ENCODE data around the gene TEDC2. TPM values are rescaled to one million over a fixed set of nuclear protein-coding genes. Genes with fewer than 3 reads are reported as not detected.

Gene TEDC2
- total and polyA plus RNA-seq, 3 experiments from 2014 or later = 0.56 to 34.2 (median 32.1) TPM

DNA sequence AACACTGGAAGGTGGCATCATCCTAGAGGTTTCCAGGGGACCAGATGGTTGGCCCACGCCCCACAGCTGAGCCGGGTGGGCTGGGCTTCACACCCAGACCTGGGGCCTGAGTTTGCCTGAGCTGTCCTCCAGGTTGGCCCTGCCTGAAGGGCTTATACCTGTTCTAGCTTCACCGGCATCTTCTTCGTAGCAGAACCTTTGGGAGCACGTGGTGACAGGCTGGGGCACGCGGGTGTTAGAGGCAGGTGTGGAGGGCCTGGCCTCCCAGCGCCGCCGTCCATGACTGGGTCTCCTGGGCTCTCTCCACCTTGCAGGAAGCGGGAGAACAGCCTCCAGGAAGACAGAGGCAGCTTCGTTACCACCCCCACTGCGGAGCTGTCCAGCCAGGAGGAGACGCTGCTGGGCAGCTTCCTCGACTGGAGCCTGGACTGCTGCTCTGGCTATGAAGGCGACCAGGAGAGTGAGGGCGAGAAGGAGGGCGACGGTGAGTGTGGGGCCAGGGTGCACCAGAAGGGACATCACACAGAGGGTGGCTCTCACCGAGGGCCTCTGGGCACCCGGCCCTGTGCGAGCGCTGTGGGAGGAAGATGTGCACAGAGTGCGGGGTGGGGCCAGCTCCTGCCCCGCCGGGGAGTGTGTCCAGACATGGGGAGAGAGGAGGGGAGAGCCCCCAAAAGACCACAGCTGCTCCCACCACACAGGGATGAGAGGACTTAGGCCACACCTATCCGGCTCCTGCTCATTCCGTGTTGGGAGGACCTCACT, 4.6 kb upstream of the TEDC2 start:
- ChIA-PET CTCF (no interaction called here), POLR2A (interaction anchor here (0.6 to 0.7 kb wide), 3 partner anchors 16 to 593 kb away, joined by 3 to 7 read pairs (median 3); partner anchors contain the start of gene NTN3)
- H3K9me3 ChIP-seq (ENCODE audit: low read length) = no peaks in the 10 kb centered on the region
- no peak overlapping the region for H3K27ac ChIP-seq (ENCODE audit: low read depth, low read length)
- peaks cover 4 to 10% (median 5%) of the 10 kb centered on the region in 3 donors for H3K4me1 Mint-ChIP-seq
- H3K4me1 ChIP-seq (ENCODE audit: insufficient read depth, low read length) = peaks cover 6% of the 10 kb centered on the region
- H3K9me3 Mint-ChIP-seq = no peaks in the 10 kb centered on the region
- H3K36me3 Mint-ChIP-seq = peaks cover 0 to 13% (median 4%) of the 10 kb centered on the region in 3 donors
- H3K4me3 ChIP-seq (ENCODE audit: low read length) = no peak overlapping the region
- H3K36me3 ChIP-seq (ENCODE audit: insufficient read depth, low read length) = no peaks in the 10 kb centered on the region
- no peak overlapping the region for H3K4me3 Mint-ChIP-seq
- no peak for DNase-seq
- no peaks in the 10 kb centered on the region for H3K27me3 Mint-ChIP-seq
- H3K27me3 ChIP-seq (ENCODE audit: insufficient read depth, low read length, poor library complexity, severe bottlenecking) = no peaks in the 10 kb centered on the region
- H3K27ac Mint-ChIP-seq = no peak overlapping the region

DNA sequence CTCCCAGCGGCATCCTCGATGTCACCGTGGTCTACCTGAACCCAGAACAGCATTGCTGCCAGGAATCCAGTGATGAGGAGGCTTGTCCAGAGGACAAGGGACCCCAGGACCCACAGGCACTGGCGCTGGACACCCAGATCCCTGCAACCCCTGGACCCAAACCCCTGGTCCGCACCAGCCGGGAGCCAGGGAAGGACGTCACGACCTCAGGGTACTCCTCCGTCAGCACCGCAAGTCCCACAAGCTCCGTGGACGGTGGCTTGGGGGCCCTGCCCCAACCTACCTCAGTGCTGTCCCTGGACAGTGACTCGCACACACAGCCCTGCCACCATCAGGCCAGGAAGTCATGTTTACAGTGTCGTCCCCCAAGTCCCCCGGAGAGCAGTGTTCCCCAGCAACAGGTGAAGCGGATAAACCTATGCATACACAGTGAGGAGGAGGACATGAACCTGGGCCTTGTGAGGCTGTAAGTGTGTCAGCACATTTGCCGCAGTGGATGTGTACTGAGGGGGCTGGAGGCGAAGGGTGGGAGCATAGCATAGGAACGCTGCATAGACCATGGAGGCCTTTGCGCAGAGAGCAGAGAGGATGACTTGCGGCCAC, 3.3 kb upstream of the TEDC2 start:
- Mint-ChIP-seq H3K4me1 (peaks cover 4 to 10% (median 5%) of the 10 kb centered on the region in 3 donors), H3K27ac (peak overlapping the region in 1 of 8 donors; percentile 43)

DNA sequence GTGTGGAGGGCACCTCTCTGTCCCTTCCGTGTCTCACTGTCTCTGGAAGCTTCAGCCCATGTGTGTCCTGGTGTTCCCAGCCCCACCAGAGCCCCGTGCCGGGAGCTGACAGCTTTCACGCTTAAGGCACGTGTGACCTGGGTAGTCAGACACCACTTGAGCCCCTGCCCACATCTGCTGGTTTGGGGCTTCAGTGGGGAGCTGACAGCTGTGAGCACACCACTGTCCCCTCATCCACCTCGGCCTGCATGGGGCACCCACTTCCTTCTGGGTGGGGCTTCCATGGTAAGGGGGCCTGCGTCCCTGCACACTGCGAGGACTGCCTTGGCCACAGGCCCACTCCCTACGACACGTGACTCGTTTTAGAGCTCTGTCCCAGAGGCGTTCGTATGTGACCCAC, 2.6 kb upstream of the TEDC2 start:
- H3K27ac ChIP-seq (ENCODE audit: low read depth, low read length) = no peak overlapping the region
- H3K27me3 ChIP-seq (ENCODE audit: insufficient read depth, low read length, poor library complexity, severe bottlenecking) = no peaks in the 10 kb centered on the region
- peaks cover 11% of the 10 kb centered on the region for H3K4me1 ChIP-seq (ENCODE audit: insufficient read depth, low read length)
- H3K4me3 ChIP-seq (ENCODE audit: low read length) = no peak overlapping the region
- POLR2A ChIA-PET = no interaction called here
- H3K9me3 ChIP-seq (ENCODE audit: low read length) = no peaks in the 10 kb centered on the region
- no peak overlapping the region for H3K4me3 Mint-ChIP-seq
- no peak for DNase-seq
- CTCF ChIA-PET = no interaction called here
- no peaks in the 10 kb centered on the region for H3K36me3 ChIP-seq (ENCODE audit: insufficient read depth, low read length)
- peaks cover 0 to 7% (median 4%) of the 10 kb centered on the region in 3 donors for H3K36me3 Mint-ChIP-seq
- H3K9me3 Mint-ChIP-seq = no peaks in the 10 kb centered on the region
- H3K27me3 Mint-ChIP-seq = no peaks in the 10 kb centered on the region
- peaks cover 4 to 10% (median 5%) of the 10 kb centered on the region in 3 donors for H3K4me1 Mint-ChIP-seq
- peak overlapping the region in 1 of 8 donors; percentile 41 for H3K27ac Mint-ChIP-seq

More for the DNA sequence above, 3.3 kb upstream of the TEDC2 start:
- no peak overlapping the region for H3K27ac ChIP-seq (ENCODE audit: low read depth, low read length)
- ChIA-PET CTCF (no interaction called here), POLR2A (no interaction called here)
- no peaks in the 10 kb centered on the region for H3K36me3 ChIP-seq (ENCODE audit: insufficient read depth, low read length)
- no peak overlapping the region for H3K4me3 ChIP-seq (ENCODE audit: low read length)
- H3K27me3 Mint-ChIP-seq = no peaks in the 10 kb centered on the region
- peaks cover 11% of the 10 kb centered on the region for H3K4me1 ChIP-seq (ENCODE audit: insufficient read depth, low read length)
- H3K9me3 ChIP-seq (ENCODE audit: low read length) = no peaks in the 10 kb centered on the region
- H3K27me3 ChIP-seq (ENCODE audit: insufficient read depth, low read length, poor library complexity, severe bottlenecking) = no peaks in the 10 kb centered on the region
- peaks cover 0 to 9% (median 4%) of the 10 kb centered on the region in 3 donors for H3K36me3 Mint-ChIP-seq
- peak overlapping the region in 2 of 7 donors; percentile 13 to 49 for H3K4me3 Mint-ChIP-seq
- no peaks in the 10 kb centered on the region for H3K9me3 Mint-ChIP-seq
- DNase-seq = no peak

DNA sequence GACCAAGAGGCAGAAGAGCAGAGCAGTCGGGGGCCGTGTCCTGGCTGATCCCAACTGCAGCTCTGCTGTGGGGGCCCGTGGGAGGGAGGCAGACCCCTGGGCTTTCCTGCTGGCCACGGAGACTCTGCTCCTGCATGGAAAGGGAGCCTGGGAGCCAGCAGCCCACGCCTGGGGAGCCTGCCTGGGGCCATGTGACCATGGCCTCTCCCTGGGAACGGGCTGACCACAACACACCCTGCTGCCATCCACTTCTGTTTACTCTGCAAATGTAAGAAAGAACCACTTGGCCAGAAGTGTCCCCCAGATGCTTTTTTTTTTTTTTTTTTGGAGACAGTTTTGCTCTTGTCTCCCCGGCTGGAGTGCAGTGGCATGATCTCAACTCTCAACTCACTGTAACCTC, 2.0 kb upstream of the TEDC2 start:
- no peaks in the 10 kb centered on the region for H3K9me3 Mint-ChIP-seq
- Histone ChIP-seq H3K36me3 (ENCODE audit: insufficient read depth, low read length) (no peaks in the 10 kb centered on the region), H3K27me3 (ENCODE audit: insufficient read depth, low read length, poor library complexity, severe bottlenecking) (no peaks in the 10 kb centered on the region), H3K9me3 (ENCODE audit: low read length) (no peaks in the 10 kb centered on the region), H3K4me1 (ENCODE audit: insufficient read depth, low read length) (peaks cover 11% of the 10 kb centered on the region), H3K27ac (ENCODE audit: low read depth, low read length) (no peak overlapping the region), H3K4me3 (ENCODE audit: low read length) (no peak overlapping the region)
- H3K4me1 Mint-ChIP-seq = peaks cover 4 to 10% (median 5%) of the 10 kb centered on the region in 3 donors
- CTCF ChIA-PET = no interaction called here
- peak overlapping the region in 1 of 7 donors; percentile 29 for H3K4me3 Mint-ChIP-seq
- DNase-seq = no peak
- no peaks in the 10 kb centered on the region for H3K27me3 Mint-ChIP-seq
- H3K36me3 Mint-ChIP-seq = peaks cover 0 to 4% (median 2%) of the 10 kb centered on the region in 3 donors
- POLR2A ChIA-PET = no interaction called here
- H3K27ac Mint-ChIP-seq = peak overlapping the region in 1 of 8 donors; percentile 62

DNA sequence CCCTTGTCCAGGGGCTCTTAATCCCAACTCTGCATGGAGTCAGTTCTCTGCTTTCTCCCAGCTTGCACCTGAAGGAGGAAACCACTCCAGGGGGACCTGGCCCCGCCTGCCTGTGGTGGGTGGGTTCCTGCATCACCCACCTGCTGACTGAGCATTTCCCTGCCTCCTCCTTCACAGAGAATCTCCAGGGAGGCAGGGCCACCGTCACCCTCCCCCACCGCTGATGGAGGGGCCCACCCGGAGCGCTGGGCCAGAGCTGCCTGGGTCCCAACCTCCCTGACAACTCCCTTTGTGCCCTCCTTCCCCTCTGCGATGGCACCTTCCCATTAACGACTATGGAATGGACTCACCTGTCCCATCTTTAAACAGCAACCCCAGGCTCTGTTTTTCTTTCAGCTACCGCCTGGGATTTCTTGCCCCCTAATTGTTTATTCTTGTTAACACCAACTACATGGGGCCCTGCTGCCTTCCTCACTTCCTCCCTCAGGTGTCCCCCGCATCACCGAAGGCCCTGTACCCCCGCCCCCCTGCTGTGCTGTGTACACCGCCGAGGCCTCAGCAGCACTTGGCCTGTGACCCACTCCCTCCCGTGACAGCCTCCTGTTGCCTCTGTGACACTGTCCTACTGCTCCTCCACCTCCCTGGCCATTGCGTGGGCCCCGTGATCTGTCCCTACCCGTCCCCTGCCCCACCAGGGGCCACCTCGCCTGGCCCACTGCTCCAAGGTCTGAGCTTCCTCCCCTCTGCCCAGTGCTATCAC, 842 bp upstream of the TEDC2 start:
- Histone ChIP-seq H3K4me1 (ENCODE audit: insufficient read depth, low read length) (peaks cover 11% of the 10 kb centered on the region), H3K27ac (ENCODE audit: low read depth, low read length) (peak overlapping the region; percentile 61), H3K4me3 (ENCODE audit: low read length) (peak overlapping the region; percentile 83), H3K36me3 (ENCODE audit: insufficient read depth, low read length) (no peaks in the 10 kb centered on the region), H3K27me3 (ENCODE audit: insufficient read depth, low read length, poor library complexity, severe bottlenecking) (no peaks in the 10 kb centered on the region), H3K9me3 (ENCODE audit: low read length) (no peaks in the 10 kb centered on the region)
- Mint-ChIP-seq H3K4me3 (peak overlapping the region; percentile 81 to 91 (median 83)), H3K4me1 (peaks cover 4 to 10% (median 5%) of the 10 kb centered on the region in 3 donors), H3K36me3 (no peaks in the 10 kb centered on the region), H3K9me3 (no peaks in the 10 kb centered on the region), H3K27ac (peak overlapping the region in 5 of 8 donors; percentile 30 to 90 (median 86)), H3K27me3 (no peaks in the 10 kb centered on the region)
- CTCF ChIA-PET = interaction anchor here (1.0 to 1.8 kb wide), 4 partner anchors 15 to 208 kb away, joined by 3 to 7 read pairs (median 4); partner anchors contain the start of genes CCNF, ECI1 and TBC1D24
- POLR2A ChIA-PET = interaction anchor here (0.9 to 1.1 kb wide), 3 partner anchors 11 to 494 kb away, joined by 3 to 4 read pairs (median 3); partner anchors contain the start of genes RPS2 and TRAF7
- no peak for DNase-seq

DNA sequence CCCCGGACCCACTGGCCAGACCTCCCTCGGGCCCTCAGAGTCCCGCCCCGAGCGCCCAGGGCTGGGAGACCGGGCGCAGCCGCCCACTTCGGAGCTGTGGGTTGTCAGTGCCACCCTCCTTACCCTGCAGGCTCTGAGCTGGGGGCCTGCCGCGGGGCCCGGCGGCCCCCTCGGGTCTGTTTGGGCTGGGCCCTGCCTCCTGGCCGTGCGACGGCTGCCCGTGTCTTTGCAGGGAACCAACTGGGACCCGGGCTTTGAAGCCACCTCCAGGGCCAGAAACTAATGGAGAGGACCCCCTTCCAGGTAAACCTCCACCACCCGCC, 443 bp downstream of the TEDC2 start:
- Mint-ChIP-seq H3K4me1 (peaks cover 4 to 10% (median 5%) of the 10 kb centered on the region in 3 donors), H3K36me3 (no peaks in the 10 kb centered on the region), H3K4me3 (peak overlapping the region in 2 of 7 donors; percentile 19 to 65), H3K27ac (no peak overlapping the region), H3K27me3 (no peaks in the 10 kb centered on the region), H3K9me3 (no peaks in the 10 kb centered on the region)
- no peaks in the 10 kb centered on the region for H3K9me3 ChIP-seq (ENCODE audit: low read length)
- peak overlapping the region; percentile 83 for H3K4me3 ChIP-seq (ENCODE audit: low read length)
- ChIA-PET CTCF (interaction anchor here (1.0 to 1.8 kb wide), 4 partner anchors 14 to 209 kb away, joined by 3 to 7 read pairs (median 4); partner anchors contain the start of genes CCNF, ECI1 and TBC1D24), POLR2A (interaction anchor here (0.6 to 1.1 kb wide), 5 partner anchors 10 to 496 kb away, joined by 3 to 4 read pairs (median 3); partner anchors contain the start of genes GFER, RPS2 and TRAF7)
- no peak for DNase-seq
- H3K27me3 ChIP-seq (ENCODE audit: insufficient read depth, low read length, poor library complexity, severe bottlenecking) = no peaks in the 10 kb centered on the region
- peaks cover 11% of the 10 kb centered on the region for H3K4me1 ChIP-seq (ENCODE audit: insufficient read depth, low read length)
- H3K36me3 ChIP-seq (ENCODE audit: insufficient read depth, low read length) = no peaks in the 10 kb centered on the region
- H3K27ac ChIP-seq (ENCODE audit: low read depth, low read length) = peak overlapping the region; percentile 47

DNA sequence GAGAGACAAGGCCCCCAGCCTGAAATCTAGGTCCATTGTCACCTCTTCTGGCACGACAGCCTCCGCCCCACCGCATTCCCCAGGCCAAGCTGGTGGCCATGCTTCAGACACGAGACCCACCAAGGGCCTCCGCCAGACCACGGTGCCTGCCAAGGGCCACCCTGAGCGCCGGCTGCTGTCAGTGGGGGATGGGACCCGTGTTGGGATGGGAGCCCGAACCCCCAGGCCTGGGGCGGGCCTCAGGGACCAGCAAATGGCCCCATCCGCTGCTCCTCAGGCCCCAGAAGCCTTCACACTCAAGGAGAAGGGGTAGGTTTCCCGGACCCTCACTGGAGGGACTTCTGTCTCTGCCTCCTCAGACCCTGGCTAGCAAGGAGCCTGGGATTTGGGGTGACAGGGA, 1.0 kb downstream of the TEDC2 start:
- Histone ChIP-seq H3K36me3 (ENCODE audit: insufficient read depth, low read length) (no peaks in the 10 kb centered on the region), H3K27ac (ENCODE audit: low read depth, low read length) (no peak overlapping the region), H3K9me3 (ENCODE audit: low read length) (no peaks in the 10 kb centered on the region), H3K4me3 (ENCODE audit: low read length) (no peak overlapping the region), H3K27me3 (ENCODE audit: insufficient read depth, low read length, poor library complexity, severe bottlenecking) (no peaks in the 10 kb centered on the region), H3K4me1 (ENCODE audit: insufficient read depth, low read length) (peaks cover 11% of the 10 kb centered on the region)
- no peak overlapping the region for H3K27ac Mint-ChIP-seq
- no peaks in the 10 kb centered on the region for H3K9me3 Mint-ChIP-seq
- no peaks in the 10 kb centered on the region for H3K36me3 Mint-ChIP-seq
- H3K4me1 Mint-ChIP-seq = peaks cover 4 to 10% (median 5%) of the 10 kb centered on the region in 3 donors
- peak overlapping the region in 3 of 7 donors; percentile 19 to 27 (median 22) for H3K4me3 Mint-ChIP-seq
- H3K27me3 Mint-ChIP-seq = no peaks in the 10 kb centered on the region
- ChIA-PET CTCF (interaction anchor here (1.8 kb wide), 1 partner anchor 14 kb away, joined by 7 read pairs; the partner anchor contains the start of gene TBC1D24), POLR2A (interaction anchor here (0.6 kb wide), 1 partner anchor 899 kb away, joined by 3 read pairs; no protein-coding TSS in a partner anchor)
- DNase-seq = no peak
